BE2C (cell line): ENCODE measurements around the gene DAP3.
"Not testable (repeated sequence)": the region's sequence is repeated elsewhere in the genome, so short reads cannot be mapped to it uniquely, and the experiment has no call there.

Source experiments
- DNase-seq: peaks from one replicate; pipeline ENCODE4 v3.0.0-alpha.2; 2020
- H3K27me3 ChIP-seq: fragments of 250-450 bp; sonication (Bioruptor Pico); 2 replicates; pipeline ENCODE4 v1.5.1; 2020; ENCODE audit warnings: mild to moderate bottlenecking
- H3K36me3 ChIP-seq: fragments of 250-450 bp; sonication (Bioruptor Pico); 2 replicates; pipeline ENCODE4 v1.5.1; 2020; ENCODE audit warnings: mild to moderate bottlenecking
- H3K4me1 ChIP-seq: fragments of 250-450 bp; sonication (Bioruptor Pico); 2 replicates; pipeline ENCODE4 v1.5.1; 2020
- H3K4me3 ChIP-seq: 2 replicates; pipeline ENCODE4 v1.5.1; 2011; ENCODE audit warnings: low read depth, low read length
- H3K9me3 ChIP-seq: fragments of 250-450 bp; sonication (Bioruptor Pico); 2 replicates; pipeline ENCODE4 v1.5.1; 2020
- CTCF ChIP-seq: IDR thresholded peaks from 2 replicates; pipeline ENCODE4 v1.5.1; 2012; ENCODE audit warnings: mild to moderate bottlenecking, low read depth, low read length

DAP3 gene

GRCh38 chr1:155715777-155716176 lies 26.9 kb downstream of the DAP3 start:
- TF ChIP-seq CTCF: no peak
- H3K9me3 ChIP-seq: no peaks in the 10 kb centered on the region
- H3K4me1 ChIP-seq: no peaks in the 10 kb centered on the region
- no peak overlapping the region for H3K4me3 ChIP-seq
- peaks cover 55% of the 10 kb centered on the region for H3K36me3 ChIP-seq
- no peak for DNase-seq
- H3K27me3 ChIP-seq: no peaks in the 10 kb centered on the region

GRCh38 chr1:155717041-155717440 lies 28.1 kb downstream of the DAP3 start:
- DNase-seq: no peak
- Histone ChIP-seq H3K4me3 (no peak overlapping the region), H3K36me3 (peaks cover 63% of the 10 kb centered on the region)

GRCh38 chr1:155718524-155719115 lies 29.7 kb downstream of the DAP3 start:
- peaks cover 62% of the 10 kb centered on the region for H3K36me3 ChIP-seq

More at GRCh38 chr1:155717041-155717440, 28.1 kb downstream of the DAP3 start:
- Histone ChIP-seq H3K4me1 (no peaks in the 10 kb centered on the region), H3K27me3 (no peaks in the 10 kb centered on the region), H3K9me3 (no peaks in the 10 kb centered on the region)
- no peak for TF ChIP-seq CTCF

GRCh38 chr1:155719703-155720102 lies 30.8 kb downstream of the DAP3 start:
- Histone ChIP-seq H3K4me1 (no peaks in the 10 kb centered on the region), H3K4me3 (no peak overlapping the region), H3K27me3 (no peaks in the 10 kb centered on the region), H3K9me3 (no peaks in the 10 kb centered on the region), H3K36me3 (peaks cover 54% of the 10 kb centered on the region)
- TF ChIP-seq CTCF: no peak
- DNase-seq: no peak

More at GRCh38 chr1:155718524-155719115, 29.7 kb downstream of the DAP3 start:
- not testable (repeated sequence) for H3K4me1 ChIP-seq, H3K9me3 ChIP-seq, DNase-seq, H3K27me3 ChIP-seq, H3K4me3 ChIP-seq

- Histone ChIP-seq H3K9me3 (no peaks in the 10 kb centered on the region), H3K27me3 (no peaks in the 10 kb centered on the region), H3K36me3 (peaks cover 50% of the 10 kb centered on the region), H3K4me3 (no peak overlapping the region), H3K4me1 (no peaks in the 10 kb centered on the region)
- TF ChIP-seq CTCF: no peak
- DNase-seq: no peak
Observed at GRCh38 chr1:155725142-155725541, 36.3 kb downstream of the DAP3 start.

- no peaks in the 10 kb centered on the region for H3K9me3 ChIP-seq
- DNase-seq: peak; percentile 75
- H3K4me1 ChIP-seq: no peaks in the 10 kb centered on the region
- TF ChIP-seq CTCF: peak; percentile 88
- H3K27me3 ChIP-seq: no peaks in the 10 kb centered on the region
- H3K36me3 ChIP-seq: peaks cover 56% of the 10 kb centered on the region
- no peak overlapping the region for H3K4me3 ChIP-seq
Observed at GRCh38 chr1:155729031-155729898, 40.4 kb downstream of the DAP3 start.
